HCT116 (cell line): ENCODE measurements around the gene ZNF215. TPM values are rescaled to one million over a fixed set of nuclear protein-coding genes. Genes with fewer than 3 reads are reported as not detected.

Experiments
- ATAC-seq: fragments of 200-7000 bp; cut with Tn5 transposase; 2 replicates; pipeline ENCODE4 v1.9.1; 2020; ENCODE audit warnings: mild to moderate bottlenecking, moderate library complexity
- BruUV-seq: library from RNA; stranded (reverse); fragments of 400-500 nt; replicated peaks from 2 replicates; lab custom pipeline; 2021; lab: Mats Ljungman, UMichigan
- CTCF ChIA-PET: fragments of 300-600 bp; sonication (Branson Sonifier 250); formaldehyde crosslinking; loops from one replicate; lab custom pipeline; 2021; ENCODE audit warnings: antibody characterized with exemption; lab: Charles Lee
- POLR2A ChIA-PET: fragments of 300-600, 350-600 bp; sonication (Branson Sonifier 250); formaldehyde crosslinking; loops from one replicate; lab custom pipeline; 2021; ENCODE audit warnings: antibody characterized with exemption; lab: Charles Lee
- RAD21 ChIA-PET, 2 experiments: fragments of 300-600 bp; sonication (Branson Sonifier 250); formaldehyde crosslinking; loops; one replicate each; lab custom pipeline; 2023; ENCODE audit warnings: low total read pairs in 2 of 2; ENCODE audit not compliant: uncharacterized antibody in 2 of 2, unreplicated experiment in 2 of 2, low non-redundant PET in 1 of 2; lab: Charles Lee
- DNase-seq: peaks from one replicate; pipeline ENCODE4 v3.0.0-alpha.2; 2010; ENCODE audit warnings: low read depth, low spot score
- H2AFZ ChIP-seq: fragments of 200-600 bp; shearing (Covaris generic), sonication (generic); 2 replicates; pipeline ENCODE4 v1.6.1; 2017; ENCODE audit warnings: low read depth, mixed run types, mixed read lengths, antibody characterized with exemption, low read length; ENCODE audit not compliant: poor library complexity, severe bottlenecking
- H3K27ac ChIP-seq: 2 replicates; pipeline ENCODE4 v1.5.1; 2012; ENCODE audit warnings: low read depth, low read length
- H3K27me3 ChIP-seq: fragments of 200-600 bp; sonication (generic); 2 replicates; pipeline ENCODE4 v1.6.1; 2016; ENCODE audit warnings: mixed run types, low read length, mixed read lengths; ENCODE audit not compliant: insufficient read depth
- H3K36me3 ChIP-seq, 2 experiments: fragments of 200-500 bp in 1 of 2; fragments of 200-600 bp in 1 of 2; sonication (Bioruptor generic) in 1 of 2; sonication (generic) in 1 of 2; 2 replicates each; pipeline versions ENCODE4 v1.5.1 to v1.6.1; 2014 to 2016; ENCODE audit warnings: low read length in 2 of 2, inconsistent platforms in 1 of 2, mixed read lengths in 1 of 2, mixed run types in 1 of 2; ENCODE audit not compliant: insufficient read depth in 2 of 2, control insufficient read depth in 1 of 2
- H3K4me1 ChIP-seq, 2 experiments: fragments of 200-600 bp in 1 of 2; sonication (generic) in 1 of 2; 2 replicates each; pipeline versions ENCODE4 v1.5.1 to v1.6.1; 2012 to 2017; ENCODE audit warnings: low read length in 2 of 2, inconsistent platforms in 1 of 2, mild to moderate bottlenecking in 1 of 2, mixed read lengths in 1 of 2, mixed run types in 1 of 2, moderate library complexity in 1 of 2; ENCODE audit not compliant: insufficient read depth in 2 of 2, control insufficient read depth in 1 of 2
- H3K4me2 ChIP-seq: fragments of 200-600 bp; sonication (generic); 2 replicates; pipeline ENCODE4 v1.6.1; 2017; ENCODE audit warnings: mixed run types, low read length, mixed read lengths
- H3K4me3 ChIP-seq, 2 experiments: fragments of 200-600 bp in 1 of 2; sonication (generic) in 1 of 2; replicated peaks in 1 of 2; 2 replicates each; pipeline ENCODE4 v1.5.1; 2011 to 2016; ENCODE audit warnings: low read length in 2 of 2, control low read depth in 1 of 2, low read depth in 1 of 2, mild to moderate bottlenecking in 1 of 2, mixed read lengths in 1 of 2, mixed run types in 1 of 2
- H3K79me2 ChIP-seq: fragments of 200-600 bp; sonication (generic); 2 replicates; pipeline ENCODE4 v1.6.1; 2017; ENCODE audit warnings: mild to moderate bottlenecking, mixed run types, low read length, moderate library complexity, mixed read lengths; ENCODE audit not compliant: insufficient read depth
- H3K9ac ChIP-seq: fragments of 200-600 bp; sonication (generic); 2 replicates; pipeline ENCODE4 v1.6.1; 2016; ENCODE audit warnings: low read length, mixed read lengths
- H3K9me2 ChIP-seq: fragments of 200-600 bp; sonication (generic), shearing (Covaris generic); 2 replicates; pipeline ENCODE4 v1.6.1; 2017; ENCODE audit warnings: mixed run types, mild to moderate bottlenecking, moderate library complexity; ENCODE audit not compliant: insufficient read depth
- H3K9me3 ChIP-seq, 2 experiments: fragments of 200-500 bp in 1 of 2; fragments of 200-600 bp in 1 of 2; sonication (Bioruptor generic) in 1 of 2; sonication (generic) in 1 of 2; 2 replicates each; pipeline ENCODE4 v1.6.1; 2014 to 2017; ENCODE audit warnings: low read length in 2 of 2, mixed read lengths in 2 of 2, inconsistent platforms in 1 of 2, low read depth in 1 of 2, mild to moderate bottlenecking in 1 of 2, mixed run types in 1 of 2, moderate library complexity in 1 of 2; ENCODE audit not compliant: control insufficient read depth in 1 of 2, insufficient read depth in 1 of 2
- H4K20me1 ChIP-seq: fragments of 200-600 bp; sonication (generic), shearing (Covaris generic); 2 replicates; pipeline ENCODE4 v1.6.1; 2017; ENCODE audit warnings: mixed run types, mild to moderate bottlenecking, moderate library complexity; ENCODE audit not compliant: insufficient read depth
- ATF3 ChIP-seq: IDR thresholded peaks from 2 replicates; pipeline ENCODE4 v1.6.1; 2012
- CEBPB ChIP-seq: IDR thresholded peaks from 2 replicates; pipeline ENCODE4 v1.6.1; 2012; ENCODE audit warnings: low read depth
- CTCF ChIP-seq, 3 experiments: fragments of 200-600 bp in 1 of 3; sonication (generic) in 1 of 3; IDR thresholded peaks in 2 of 3; conservative IDR thresholded peaks in 1 of 3; 2 replicates each; pipeline ENCODE4 v1.5.1; 2012 to 2017; ENCODE audit warnings: low read depth in 2 of 3, low read length in 2 of 3, antibody characterized with exemption in 1 of 3, borderline replicate concordance in 1 of 3, control low read depth in 1 of 3, mild to moderate bottlenecking in 1 of 3, mixed read lengths in 1 of 3, mixed run types in 1 of 3, moderate library complexity in 1 of 3; ENCODE audit not compliant: insufficient read depth in 1 of 3
- EZH2phosphoT487 ChIP-seq: fragments of 200-600 bp; IDR thresholded peaks from 2 replicates; pipeline ENCODE4 v1.6.1; 2018; ENCODE audit warnings: antibody characterized with exemption, borderline replicate concordance
- FOSL1 ChIP-seq: IDR thresholded peaks from 2 replicates; pipeline ENCODE4 v1.6.1; 2012; ENCODE audit warnings: low read depth
- JUND ChIP-seq: IDR thresholded peaks from 2 replicates; pipeline ENCODE4 v1.6.1; 2012
- MAX ChIP-seq: IDR thresholded peaks from 2 replicates; pipeline ENCODE4 v1.6.1; 2012
- POLR2A ChIP-seq: IDR thresholded peaks from 2 replicates; pipeline ENCODE4 v1.7.0; 2011; ENCODE audit warnings: borderline replicate concordance; ENCODE audit not compliant: insufficient read depth, insufficient read length; ENCODE audit errors: extremely low read depth
- POLR2AphosphoS5 ChIP-seq: IDR thresholded peaks from 2 replicates; pipeline ENCODE4 v1.6.1; 2011; ENCODE audit warnings: mild to moderate bottlenecking, low read depth, low read length, moderate library complexity
- SIN3A ChIP-seq: IDR thresholded peaks from 2 replicates; pipeline ENCODE4 v1.6.1; 2012; ENCODE audit warnings: low read depth
- SP1 ChIP-seq: IDR thresholded peaks from 2 replicates; pipeline ENCODE4 v1.6.1; 2012; ENCODE audit warnings: low read depth
- intact Hi-C: fragments of 100-400 bp; cut with micrococcal nuclease; formaldehyde crosslinking; loops from 2 replicates; pipeline ENCODE4 v1.10.0; 2022
- total RNA-seq: library from RNA; stranded (reverse); gene quantifications from one replicate; pipeline ENCODE4 v1.2.1, GENCODE V29; 2021; ENCODE audit not compliant: unreplicated experiment

ZNF215 gene
- total RNA-seq, 1 experiment from 2014 or later = 9.9 TPM

- DNase-seq = no peak
- H3K4me1 ChIP-seq = no peaks in the 10 kb centered on the region
- CTCF ChIA-PET = no interaction called here
Observed at GRCh38 chr11:6894097-6894496, 32.1 kb upstream of the ZNF215 start.

GRCh38 chr11:6895010-6895409, 31.2 kb upstream of the ZNF215 start:
- no peaks in the 10 kb centered on the region for H3K9me3 ChIP-seq
- peaks cover 49% of the 10 kb centered on the region for H3K27me3 ChIP-seq
- H3K79me2 ChIP-seq = no peaks in the 10 kb centered on the region
- RAD21 ChIA-PET = no interaction called here
- TF ChIP-seq CEBPB (no peak), POLR2AphosphoS5 (no peak), JUND (no peak), MAX (no peak), FOSL1 (no peak), CTCF (IDR thresholded peaks at IDR 0.05 in 2 of 3, conservative IDR thresholded peaks at IDR 0.05 in 1 of 3; ENCODE audit: borderline replicate concordance in 1 of 3, insufficient read depth in 1 of 3, low read depth in 2 of 3, low read length in 2 of 3) (no peak), ATF3 (no peak)
- POLR2A ChIA-PET = no interaction called here
- intact Hi-C loops = no loop called here
- H3K9me2 ChIP-seq = no peaks in the 10 kb centered on the region
- no peaks in the 10 kb centered on the region for H4K20me1 ChIP-seq
- H2AFZ ChIP-seq = no peak overlapping the region
- H3K4me1 ChIP-seq = no peaks in the 10 kb centered on the region
- ATAC-seq (no peak), DNase-seq (no peak)
- BruUV-seq = no TSS peak
- H3K9ac ChIP-seq = no peak overlapping the region
- no peak overlapping the region for H3K4me3 ChIP-seq
- CTCF ChIA-PET = no interaction called here
- H3K4me2 ChIP-seq = no peak overlapping the region
- H3K27ac ChIP-seq = no peak overlapping the region
- H3K36me3 ChIP-seq = no peaks in the 10 kb centered on the region

More at GRCh38 chr11:6894097-6894496, 32.1 kb upstream of the ZNF215 start:
- Histone ChIP-seq H3K9ac (no peak overlapping the region), H2AFZ (no peak overlapping the region), H3K27ac (no peak overlapping the region), H3K79me2 (no peaks in the 10 kb centered on the region), H3K27me3 (peaks cover 43% of the 10 kb centered on the region), H3K9me2 (no peaks in the 10 kb centered on the region), H3K36me3 (no peaks in the 10 kb centered on the region), H3K9me3 (no peaks in the 10 kb centered on the region), H4K20me1 (no peaks in the 10 kb centered on the region), H3K4me2 (no peak overlapping the region), H3K4me3 (no peak overlapping the region)
- intact Hi-C loops = no loop called here
- ChIA-PET POLR2A (no interaction called here), RAD21 (no interaction called here)
- peak; percentile 32; the same call in 1 of the 2 replicates for ATAC-seq
- no TSS peak for BruUV-seq
- TF ChIP-seq SIN3A (no peak), SP1 (no peak), POLR2A (no peak), EZH2phosphoT487 (no peak), MAX (no peak)
